Urothelium cell line (cell line): Measurements from ENCODE around the gene SENP3.

Experiments used
- DNase-seq: peaks from one replicate; pipeline ENCODE4 v3.0.0; 2011; ENCODE audit warnings: low spot score, mixed read lengths
- FAIRE-seq: peaks from 2 replicates; lab custom pipeline; 2011; peaks lifted over from hg19 to GRCh38; lab: Jason Lieb, UNC

SENP3 gene

DNA sequence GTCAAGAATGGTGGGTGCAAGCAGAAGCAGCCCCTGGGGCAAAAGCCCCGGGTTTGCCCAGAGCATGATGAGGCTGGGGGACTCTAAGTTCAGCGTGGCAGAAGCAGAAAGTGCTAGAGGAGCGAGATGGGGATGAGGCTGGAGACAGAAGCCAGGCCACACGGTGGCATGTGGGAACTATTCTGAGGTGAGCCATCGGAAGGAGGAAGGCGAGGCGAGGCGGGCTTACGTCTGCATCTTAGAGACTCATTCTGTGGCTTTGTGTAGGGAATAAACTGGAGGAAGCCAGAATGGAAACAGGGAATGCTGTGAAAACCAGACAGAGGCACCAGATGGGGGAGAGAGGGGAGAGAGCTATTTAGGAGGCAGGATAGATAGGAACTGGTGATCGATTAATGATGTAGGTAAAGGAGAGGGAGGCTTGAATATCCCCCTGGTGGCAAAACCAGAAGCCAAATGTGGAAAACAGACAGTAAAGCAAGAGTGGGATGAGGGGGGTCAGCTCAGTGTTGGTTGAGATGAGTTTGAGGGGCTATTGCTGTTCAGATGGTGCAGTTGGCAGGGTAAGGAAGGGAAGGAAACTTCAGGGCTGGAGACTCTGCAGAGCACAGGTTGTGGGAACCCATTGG is 6.3 kb upstream of the SENP3 start:
- DNase-seq (no peak), FAIRE-seq (no peak)

DNA sequence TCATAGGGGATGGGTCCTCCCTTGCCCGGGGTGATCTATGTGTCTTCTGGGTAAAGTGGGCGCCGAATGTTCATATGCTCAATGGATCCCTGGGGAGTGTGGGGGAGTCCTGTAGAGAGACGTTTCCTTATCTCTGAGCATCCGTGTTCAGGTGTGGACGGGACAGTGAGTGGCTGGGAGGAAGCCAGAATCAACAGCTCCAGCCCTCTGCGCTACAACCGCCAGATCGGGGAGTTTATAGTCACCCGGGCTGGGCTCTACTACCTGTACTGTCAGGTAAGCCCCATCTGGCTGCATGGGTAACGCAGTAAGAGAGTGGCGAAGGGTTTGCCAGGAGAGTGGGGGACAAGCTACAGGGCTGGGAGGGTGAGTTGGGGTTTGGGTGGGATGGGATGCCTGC is 5.1 kb upstream of the SENP3 start:
- DNase-seq: no peak
- FAIRE-seq: no peak

GRCh38 chr17:7557147-7557764 is 4.5 kb upstream of the SENP3 start:
- no peak for FAIRE-seq
- DNase-seq: no peak

DNA sequence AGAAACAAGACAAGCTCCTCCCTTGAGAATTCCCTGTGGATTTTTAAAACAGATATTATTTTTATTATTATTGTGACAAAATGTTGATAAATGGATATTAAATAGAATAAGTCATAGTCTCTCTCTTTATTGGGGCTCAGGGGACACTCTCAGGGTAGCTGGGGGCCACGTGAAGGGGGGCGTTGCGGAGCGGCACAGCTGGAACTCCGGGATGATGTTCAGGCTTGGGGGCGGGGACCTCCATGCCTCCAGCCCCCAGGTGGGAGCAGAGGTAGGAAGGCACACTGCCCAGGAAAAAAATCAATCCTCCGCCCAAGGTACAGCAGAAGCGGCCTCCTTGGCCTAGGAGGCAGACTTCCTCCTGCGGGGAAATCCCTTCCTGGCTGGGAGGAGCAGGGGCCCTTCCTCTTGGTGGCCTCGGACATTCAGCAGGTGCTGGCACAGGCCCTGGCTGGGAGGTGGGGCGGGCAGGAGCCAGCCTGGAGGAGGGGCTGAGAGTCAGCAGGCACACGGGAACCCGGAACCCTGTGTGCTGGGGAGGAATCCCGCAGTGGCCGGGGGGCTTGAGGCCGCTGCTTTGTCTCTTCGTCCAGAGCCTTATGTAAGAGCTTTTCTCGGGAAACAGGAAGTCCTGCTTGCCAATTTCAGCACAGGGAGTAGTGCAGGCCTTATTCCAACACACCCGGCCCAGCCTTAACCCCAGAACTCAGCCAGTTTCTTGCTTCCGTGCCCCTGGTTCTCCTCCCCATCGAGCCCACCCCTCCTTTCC is 3.8 kb upstream of the SENP3 start:
- peak; percentile 58 for DNase-seq
- no peak for FAIRE-seq

DNA sequence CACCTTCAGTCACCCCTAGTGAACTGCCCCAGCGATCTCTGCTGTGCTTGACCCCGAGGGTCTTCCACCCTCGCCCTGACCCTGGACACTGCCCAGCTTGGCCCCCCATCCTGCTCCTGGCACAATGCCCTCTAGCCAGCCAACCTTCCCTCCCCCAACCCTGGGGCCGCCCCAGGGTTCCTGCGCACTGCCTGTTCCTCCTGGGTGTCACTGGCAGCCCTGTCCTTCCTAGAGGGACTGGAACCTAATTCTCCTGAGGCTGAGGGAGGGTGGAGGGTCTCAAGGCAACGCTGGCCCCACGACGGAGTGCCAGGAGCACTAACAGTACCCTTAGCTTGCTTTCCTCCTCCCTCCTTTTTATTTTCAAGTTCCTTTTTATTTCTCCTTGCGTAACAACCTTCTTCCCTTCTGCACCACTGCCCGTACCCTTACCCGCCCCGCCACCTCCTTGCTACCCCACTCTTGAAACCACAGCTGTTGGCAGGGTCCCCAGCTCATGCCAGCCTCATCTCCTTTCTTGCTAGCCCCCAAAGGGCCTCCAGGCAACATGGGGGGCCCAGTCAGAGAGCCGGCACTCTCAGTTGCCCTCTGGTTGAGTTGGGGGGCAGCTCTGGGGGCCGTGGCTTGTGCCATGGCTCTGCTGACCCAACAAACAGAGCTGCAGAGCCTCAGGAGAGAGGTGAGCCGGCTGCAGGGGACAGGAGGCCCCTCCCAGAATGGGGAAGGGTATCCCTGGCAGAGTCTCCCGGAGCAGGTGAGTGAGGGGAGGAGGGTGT is 3.0 kb upstream of the SENP3 start, which contains the start of gene TNFSF13:
TNFSF13 (plus strand) TSS at position 207 of the 776 bp plus-strand sequence; CDS start at position 497, 290 bp downstream.
- no peak for DNase-seq

DNA sequence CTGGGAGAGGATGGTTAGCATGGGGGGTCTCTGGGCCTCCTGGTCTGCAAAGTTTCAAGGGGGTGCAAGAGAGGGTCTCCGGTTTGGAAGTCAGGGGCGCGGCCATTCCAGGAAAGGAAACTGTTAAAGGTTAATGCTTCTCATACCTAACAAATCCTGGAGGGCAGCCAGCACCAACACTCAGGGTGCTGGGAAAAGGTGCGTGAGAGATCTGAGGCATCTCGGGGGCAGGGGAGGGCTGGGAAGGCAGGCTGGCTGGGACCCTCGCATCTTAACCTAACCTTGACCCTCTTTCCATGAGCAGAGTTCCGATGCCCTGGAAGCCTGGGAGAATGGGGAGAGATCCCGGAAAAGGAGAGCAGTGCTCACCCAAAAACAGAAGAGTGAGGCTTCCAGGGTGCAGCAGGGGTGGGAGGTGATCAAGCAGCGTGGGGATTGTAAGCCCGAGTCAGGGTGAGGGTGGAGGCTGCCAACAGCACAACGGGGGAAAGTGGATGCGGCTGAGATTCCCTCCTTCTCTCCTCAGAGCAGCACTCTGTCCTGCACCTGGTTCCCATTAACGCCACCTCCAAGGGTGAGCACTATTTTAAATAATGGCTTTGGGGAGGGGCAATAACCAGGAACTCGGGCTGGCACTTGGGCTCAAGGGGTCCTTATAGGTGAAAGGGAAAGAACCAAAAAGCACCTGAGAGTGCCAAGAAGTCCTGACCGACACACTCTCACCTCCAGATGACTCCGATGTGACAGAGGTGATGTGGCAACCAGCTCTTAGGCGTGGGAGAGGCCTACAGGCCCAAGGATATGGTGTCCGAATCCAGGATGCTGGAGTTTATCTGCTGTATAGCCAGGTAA is 2.2 kb upstream of the SENP3 start:
- FAIRE-seq (no peak), DNase-seq (no peak)

More for the DNA sequence above, 3.0 kb upstream of the SENP3 start, which contains the start of gene TNFSF13:
- FAIRE-seq: no peak

DNA sequence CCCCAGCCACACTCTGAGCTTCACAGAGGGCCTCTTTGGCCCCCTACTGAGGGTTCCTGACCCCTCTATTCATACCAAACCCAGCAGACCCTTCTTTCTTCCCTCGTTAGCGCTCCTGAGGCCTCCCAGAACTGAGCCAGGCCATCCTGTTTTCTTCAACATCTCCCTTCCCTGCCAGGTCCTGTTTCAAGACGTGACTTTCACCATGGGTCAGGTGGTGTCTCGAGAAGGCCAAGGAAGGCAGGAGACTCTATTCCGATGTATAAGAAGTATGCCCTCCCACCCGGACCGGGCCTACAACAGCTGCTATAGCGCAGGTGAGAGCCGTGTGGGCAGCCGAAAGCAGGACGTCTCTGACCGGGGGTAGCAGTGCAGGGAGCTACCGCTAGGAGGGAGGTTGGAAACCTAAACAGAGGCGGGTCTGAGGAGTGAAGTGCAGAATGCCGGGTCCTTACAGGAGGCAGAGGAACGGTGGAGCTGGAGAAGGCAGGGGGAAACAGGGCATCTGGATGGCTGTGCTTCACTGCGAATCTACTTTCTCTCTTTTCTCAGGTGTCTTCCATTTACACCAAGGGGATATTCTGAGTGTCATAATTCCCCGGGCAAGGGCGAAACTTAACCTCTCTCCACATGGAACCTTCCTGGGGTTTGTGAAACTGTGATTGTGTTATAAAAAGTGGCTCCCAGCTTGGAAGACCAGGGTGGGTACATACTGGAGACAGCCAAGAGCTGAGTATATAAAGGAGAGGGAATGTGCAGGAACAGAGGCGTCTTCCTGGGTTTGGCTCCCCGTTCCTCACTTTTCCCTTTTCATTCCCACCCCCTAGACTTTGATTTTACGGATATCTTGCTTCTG is 1.3 kb upstream of the SENP3 start:
- no peak for FAIRE-seq
- DNase-seq: peak; percentile 56

GRCh38 chr17:7561028-7561575 is 617 bp upstream of the SENP3 start:
- no peak for FAIRE-seq
- peak; percentile 81 for DNase-seq

GRCh38 chr17:7562208-7562605 is 488 bp downstream of the SENP3 start:
- FAIRE-seq (no peak), DNase-seq (no peak)

DNA sequence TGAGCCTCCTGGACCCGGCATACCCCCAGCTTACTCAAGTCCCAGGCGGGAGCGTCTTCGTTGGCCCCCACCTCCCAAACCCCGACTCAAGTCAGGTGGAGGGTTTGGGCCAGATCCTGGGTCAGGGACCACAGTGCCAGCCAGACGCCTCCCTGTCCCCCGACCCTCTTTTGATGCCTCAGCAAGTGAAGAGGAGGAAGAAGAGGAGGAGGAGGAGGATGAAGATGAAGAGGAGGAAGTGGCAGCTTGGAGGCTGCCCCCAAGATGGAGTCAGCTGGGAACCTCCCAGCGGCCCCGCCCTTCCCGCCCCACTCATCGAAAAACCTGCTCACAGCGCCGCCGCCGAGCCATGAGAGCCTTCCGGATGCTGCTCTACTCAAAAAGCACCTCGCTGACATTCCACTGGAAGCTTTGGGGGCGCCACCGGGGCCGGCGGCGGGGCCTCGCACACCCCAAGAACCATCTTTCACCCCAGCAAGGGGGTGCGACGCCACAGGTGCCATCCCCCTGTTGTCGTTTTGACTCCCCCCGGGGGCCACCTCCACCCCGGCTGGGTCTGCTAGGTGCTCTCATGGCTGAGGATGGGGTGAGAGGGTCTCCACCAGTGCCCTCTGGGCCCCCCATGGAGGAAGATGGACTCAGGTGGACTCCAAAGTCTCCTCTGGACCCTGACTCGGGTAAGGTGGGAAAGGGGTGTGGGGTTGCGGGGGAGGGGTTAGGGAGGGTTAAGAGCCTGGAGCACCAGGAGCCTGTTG is 1.6 kb downstream of the SENP3 start:
- FAIRE-seq (no peak), DNase-seq (no peak)

DNA sequence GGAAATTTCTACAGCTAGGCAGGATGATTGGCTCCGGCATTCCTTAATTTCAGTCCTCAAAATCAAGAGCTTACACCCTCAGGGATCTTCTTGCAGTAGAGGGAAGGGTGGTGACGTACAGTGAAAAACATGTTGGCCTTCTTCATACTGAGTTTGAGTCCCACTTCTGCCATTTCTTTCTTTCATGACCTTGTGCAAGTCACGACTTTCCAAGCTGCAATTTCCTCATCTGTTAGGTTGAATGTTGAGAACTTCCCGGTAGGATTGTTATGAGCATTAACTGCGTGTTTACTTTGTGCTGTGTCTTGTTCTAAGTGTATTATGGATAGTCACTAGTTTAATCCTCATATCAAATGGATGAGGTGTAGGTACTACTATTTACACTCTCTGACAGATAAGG is 7.9 kb downstream of the SENP3 start:
- DNase-seq (no peak), FAIRE-seq (no peak)

DNA sequence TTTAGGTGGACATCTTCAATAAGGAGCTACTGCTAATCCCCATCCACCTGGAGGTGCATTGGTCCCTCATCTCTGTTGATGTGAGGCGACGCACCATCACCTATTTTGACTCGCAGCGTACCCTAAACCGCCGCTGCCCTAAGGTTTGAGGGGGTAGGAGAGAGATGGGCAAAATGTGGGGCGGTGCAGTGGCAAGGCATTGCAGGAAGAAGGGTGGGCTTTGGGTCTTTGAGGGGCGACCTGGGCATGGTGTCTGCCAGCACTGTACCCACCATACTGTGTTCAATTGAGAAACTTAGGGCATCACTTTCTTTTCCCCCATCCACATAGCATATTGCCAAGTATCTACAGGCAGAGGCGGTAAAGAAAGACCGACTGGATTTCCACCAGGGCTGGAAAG is 8.6 kb downstream of the SENP3 start:
- no peak for FAIRE-seq

GRCh38 chr17:7572338-7572587 is 10.5 kb downstream of the SENP3 start:
- DNase-seq: no peak
- no peak for FAIRE-seq

More for the DNA sequence above, 8.6 kb downstream of the SENP3 start:
- DNase-seq: no peak

DNA sequence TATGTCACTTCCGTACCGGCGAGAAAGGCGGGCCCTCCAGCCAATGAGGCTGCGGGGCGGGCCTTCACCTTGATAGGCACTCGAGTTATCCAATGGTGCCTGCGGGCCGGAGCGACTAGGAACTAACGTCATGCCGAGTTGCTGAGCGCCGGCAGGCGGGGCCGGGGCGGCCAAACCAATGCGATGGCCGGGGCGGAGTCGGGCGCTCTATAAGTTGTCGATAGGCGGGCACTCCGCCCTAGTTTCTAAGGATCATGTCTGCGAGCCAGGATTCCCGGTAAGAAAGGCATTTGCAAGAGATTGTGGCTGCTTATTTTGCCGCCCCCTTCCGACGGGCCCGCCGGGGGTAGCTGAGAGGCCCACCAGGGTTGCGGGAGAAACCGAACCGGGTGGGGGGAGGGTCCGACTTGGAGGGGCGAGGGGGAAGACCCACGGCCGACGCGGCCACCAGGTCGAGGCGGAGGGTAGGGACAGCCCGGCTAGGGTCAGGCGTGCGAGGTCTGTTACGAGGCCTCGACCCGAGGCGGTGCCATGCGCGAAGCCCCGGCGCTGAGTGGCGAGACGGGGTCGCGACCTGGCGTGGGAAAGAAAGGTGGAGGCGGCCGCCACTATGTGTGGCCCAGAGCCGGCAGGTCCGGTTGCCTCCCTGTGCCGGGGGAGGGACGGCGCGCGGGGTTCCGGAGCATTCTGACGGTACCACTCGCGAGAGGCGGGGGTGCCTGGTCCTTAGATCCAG is 11.0 kb downstream of the SENP3 start:
- no peak for FAIRE-seq
- peak; percentile 96 for DNase-seq

- FAIRE-seq: no peak
- DNase-seq: peak; percentile 84
These were observed 11.8 kb downstream of the SENP3 start for GRCh38 chr17:7573324-7574080.

DNA sequence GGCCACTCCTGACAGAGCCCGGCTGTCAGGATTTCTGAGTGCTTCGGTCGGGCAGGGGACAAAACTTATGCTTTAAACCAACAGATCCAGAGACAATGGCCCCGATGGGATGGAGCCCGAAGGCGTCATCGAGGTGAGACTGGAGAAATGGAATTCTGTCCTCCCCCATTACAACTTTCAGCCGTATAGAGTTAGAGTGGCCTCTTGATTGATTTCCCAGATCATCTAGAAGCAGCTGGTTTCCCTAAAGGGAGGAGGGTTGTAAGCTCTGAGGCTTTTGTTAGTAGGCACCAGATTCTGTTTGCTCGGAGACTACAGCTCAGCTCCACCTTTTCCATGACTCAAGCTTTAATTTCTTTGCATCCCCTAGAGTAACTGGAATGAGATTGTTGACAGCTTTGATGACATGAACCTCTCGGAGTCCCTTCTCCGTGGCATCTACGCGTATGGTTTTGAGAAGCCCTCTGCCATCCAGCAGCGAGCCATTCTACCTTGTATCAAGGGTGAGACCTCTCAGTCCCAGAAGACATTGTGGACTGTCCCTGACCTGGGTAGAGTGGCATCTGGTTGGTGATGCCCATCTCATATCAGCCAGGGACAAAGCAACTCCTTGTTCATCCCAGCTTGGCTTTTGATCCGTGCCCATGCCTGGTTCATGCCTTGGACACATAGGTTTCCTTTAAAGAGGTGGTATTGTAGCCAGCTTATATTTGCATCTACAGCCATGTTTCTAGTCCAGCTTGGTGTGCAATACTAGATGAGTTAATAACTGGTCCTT is 12.6 kb downstream of the SENP3 start:
- no peak for DNase-seq
- FAIRE-seq: no peak
